Midbrain (tissue), 1 donor: ENCODE results near the gene MARCHF3.
"Not testable (repeated sequence)": the region's sequence is repeated elsewhere in the genome, so short reads cannot be mapped to it uniquely, and the experiment has no call there.

ENCODE experiments used
- DNase-seq: peaks from one replicate; lab custom pipeline; 2025; lab: John Stamatoyannopoulos, UW

MARCHF3 gene

GRCh38 chr5:126872561-126873354, 157.6 kb downstream of the MARCHF3 start:
- DNase-seq, result no peak

- DNase-seq, result no peak
Measured at GRCh38 chr5:126871441-126871840, 158.9 kb downstream of the MARCHF3 start.

- peak; percentile 20 for DNase-seq
Measured at GRCh38 chr5:126869005-126869451, 161.3 kb downstream of the MARCHF3 start.

- no peak for DNase-seq
Measured at GRCh38 chr5:126868338-126869004, 161.9 kb downstream of the MARCHF3 start.

GRCh38 chr5:126866851-126867636, 163.3 kb downstream of the MARCHF3 start:
- no peak for DNase-seq

- DNase-seq, result no peak
Measured at GRCh38 chr5:126865299-126865698, 165.1 kb downstream of the MARCHF3 start.

- no peak for DNase-seq
Measured at GRCh38 chr5:126864042-126864688, 166.2 kb downstream of the MARCHF3 start.

GRCh38 chr5:126863402-126863801, 167.0 kb downstream of the MARCHF3 start:
- no peak for DNase-seq

GRCh38 chr5:126858441-126858840, 171.9 kb downstream of the MARCHF3 start:
- no peak for DNase-seq

- no peak for DNase-seq
Measured at GRCh38 chr5:126857472-126858410, 172.6 kb downstream of the MARCHF3 start.

- DNase-seq, result no peak
Measured at GRCh38 chr5:126855266-126855665, 175.1 kb downstream of the MARCHF3 start.

GRCh38 chr5:126854526-126855110, 175.7 kb downstream of the MARCHF3 start:
- no peak for DNase-seq

GRCh38 chr5:126853541-126854307, 176.6 kb downstream of the MARCHF3 start:
- not testable (repeated sequence) for DNase-seq

GRCh38 chr5:126852841-126853271, 177.5 kb downstream of the MARCHF3 start:
- no peak for DNase-seq

- no peak for DNase-seq
Measured at GRCh38 chr5:126852091-126852571, 178.2 kb downstream of the MARCHF3 start.

- DNase-seq, result peak; percentile 42
Measured at GRCh38 chr5:126851501-126852011, 178.8 kb downstream of the MARCHF3 start.

- no peak for DNase-seq
Measured at GRCh38 chr5:126849101-126849678, 181.2 kb downstream of the MARCHF3 start.

- no peak for DNase-seq
Measured at GRCh38 chr5:126848253-126848652, 182.1 kb downstream of the MARCHF3 start.

GRCh38 chr5:126847826-126848251, 182.5 kb downstream of the MARCHF3 start:
- DNase-seq, result no peak
